Prostate gland (tissue), 2 donors: ENCODE results near the gene ATF7IP. TPM values are rescaled to one million over a fixed set of nuclear protein-coding genes. Genes with fewer than 3 reads are reported as not detected.

ENCODE experiments used
- DNase-seq: peaks from one replicate; pipeline ENCODE4 v3.0.0-alpha.2; 2019; ENCODE audit warnings: low spot score
- H3K27ac ChIP-seq, 2 donors: fragments of 200-600 bp; sonication (generic); 2 replicates each; pipeline ENCODE4 v1.5.1; 2017 to 2019
- H3K27me3 ChIP-seq: fragments of 200-600 bp; sonication (generic); replicated peaks from 2 replicates; pipeline ENCODE4 v1.5.1; 2019; ENCODE audit not compliant: insufficient read depth
- H3K36me3 ChIP-seq, 2 donors: fragments of 200-600 bp; sonication (generic); 1 replicate in 1 of 2; 2 replicates in 1 of 2; pipeline versions ENCODE4 v1.5.1 to v1.8.1; 2017 to 2019
- H3K4me1 ChIP-seq: fragments of 200-600 bp; sonication (generic); replicated peaks from 2 replicates; pipeline ENCODE4 v1.5.1; 2019
- H3K4me3 ChIP-seq, 2 donors: fragments of 200-600 bp; sonication (generic); 2 replicates each; pipeline ENCODE4 v1.5.1; 2017 to 2019
- H3K9me3 ChIP-seq: fragments of 200-600 bp; sonication (generic); 2 replicates; pipeline ENCODE4 v1.5.1; 2017
- POLR2A ChIP-seq: fragments of 450-650 bp; IDR thresholded peaks from one replicate; pipeline ENCODE4 v1.6.1; 2016; ENCODE audit warnings: antibody characterized with exemption, mild to moderate bottlenecking
- POLR2AphosphoS5 ChIP-seq: sonication (generic); formaldehyde crosslinking; IDR thresholded peaks from one replicate; pipeline ENCODE4 v1.6.1; 2017; ENCODE audit warnings: antibody characterized with exemption
- WGBS: methylation state at CpG from one replicate; pipeline ENCODE4 v1.1.5; 2018; 5-methylcytosine and 5-hydroxymethylcytosine counted together
- intact Hi-C: fragments of 100-400 bp; cut with DNase I; formaldehyde crosslinking; loops from one replicate; pipeline ENCODE4 v1.14.2; 2022
- total RNA-seq, 2 donors: library from RNA; depleted of rRNA; stranded (reverse); fragments of >200 nt; gene quantifications; one replicate each; pipeline ENCODE4 v1.1.0, GENCODE V29; 2016
- TF ChIP-seq, protein P1 (sequence below), 4 experiments: fragments of 200-600 bp in 2 of 4; fragments of 450-650 bp in 2 of 4; sonication (generic) in 2 of 4; IDR thresholded peaks; 1 replicate in 3 of 4; 2 replicates in 1 of 4; pipeline ENCODE4 v1.5.1; 2016 to 2019; ENCODE audit warnings: antibody characterized with exemption in 4 of 4, mild to moderate bottlenecking in 2 of 4, moderate library complexity in 2 of 4

The ATF7IP gene
- total RNA-seq, 2 donors from 2014 or later, result 47.1 to 49.9 TPM

DNA sequence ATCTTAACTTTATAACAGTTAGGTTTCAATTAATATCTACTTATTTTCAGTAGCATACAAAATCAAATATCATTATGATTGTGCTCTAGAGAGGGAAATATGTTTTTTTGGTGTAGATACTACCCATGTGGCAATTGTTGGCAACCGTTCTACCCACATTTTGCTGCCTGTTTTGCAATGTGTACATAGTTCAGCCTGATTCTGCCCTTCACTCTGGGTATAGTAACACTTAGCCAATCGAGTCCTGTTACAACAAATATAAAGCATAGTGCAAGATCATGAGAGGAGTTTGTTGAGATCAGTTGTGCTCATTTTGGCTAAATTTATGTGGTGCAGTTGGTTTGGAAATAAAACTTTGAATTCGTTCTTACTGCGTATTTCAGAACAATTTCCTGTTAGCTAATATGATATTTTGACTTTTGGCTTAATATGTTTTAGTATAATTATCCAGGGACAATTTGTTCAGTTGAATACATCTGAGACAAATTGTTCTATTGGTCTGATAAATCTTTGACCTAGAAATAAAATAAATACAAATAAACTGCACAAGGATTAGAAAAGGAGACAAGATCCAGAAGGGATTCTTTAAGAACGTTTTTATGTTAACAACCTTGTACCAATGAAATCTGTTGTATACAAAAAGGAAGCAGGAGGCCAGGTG lies 76.9 kb downstream of the ATF7IP start:
- H3K4me3 ChIP-seq, result no peak overlapping the region
- peak overlapping the region in 1 of 2 donors; percentile 27 for H3K27ac ChIP-seq
- H3K27me3 ChIP-seq, result no peaks in the 10 kb centered on the region
- intact Hi-C loops, result no loop called here
- WGBS, result 61% methylated on average over 5 of the region's 5 CpGs
- H3K4me1 ChIP-seq, result no peaks in the 10 kb centered on the region
- DNase-seq, result no peak
- H3K9me3 ChIP-seq, result no peaks in the 10 kb centered on the region
- TF ChIP-seq POLR2AphosphoS5 (no peak), POLR2A (no peak)
- TF ChIP-seq, protein P1, sequence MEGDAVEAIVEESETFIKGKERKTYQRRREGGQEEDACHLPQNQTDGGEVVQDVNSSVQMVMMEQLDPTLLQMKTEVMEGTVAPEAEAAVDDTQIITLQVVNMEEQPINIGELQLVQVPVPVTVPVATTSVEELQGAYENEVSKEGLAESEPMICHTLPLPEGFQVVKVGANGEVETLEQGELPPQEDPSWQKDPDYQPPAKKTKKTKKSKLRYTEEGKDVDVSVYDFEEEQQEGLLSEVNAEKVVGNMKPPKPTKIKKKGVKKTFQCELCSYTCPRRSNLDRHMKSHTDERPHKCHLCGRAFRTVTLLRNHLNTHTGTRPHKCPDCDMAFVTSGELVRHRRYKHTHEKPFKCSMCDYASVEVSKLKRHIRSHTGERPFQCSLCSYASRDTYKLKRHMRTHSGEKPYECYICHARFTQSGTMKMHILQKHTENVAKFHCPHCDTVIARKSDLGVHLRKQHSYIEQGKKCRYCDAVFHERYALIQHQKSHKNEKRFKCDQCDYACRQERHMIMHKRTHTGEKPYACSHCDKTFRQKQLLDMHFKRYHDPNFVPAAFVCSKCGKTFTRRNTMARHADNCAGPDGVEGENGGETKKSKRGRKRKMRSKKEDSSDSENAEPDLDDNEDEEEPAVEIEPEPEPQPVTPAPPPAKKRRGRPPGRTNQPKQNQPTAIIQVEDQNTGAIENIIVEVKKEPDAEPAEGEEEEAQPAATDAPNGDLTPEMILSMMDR (IDR thresholded peaks at IDR 0.05), result no peak
- H3K36me3 ChIP-seq, result no peaks in the 10 kb centered on the region

DNA sequence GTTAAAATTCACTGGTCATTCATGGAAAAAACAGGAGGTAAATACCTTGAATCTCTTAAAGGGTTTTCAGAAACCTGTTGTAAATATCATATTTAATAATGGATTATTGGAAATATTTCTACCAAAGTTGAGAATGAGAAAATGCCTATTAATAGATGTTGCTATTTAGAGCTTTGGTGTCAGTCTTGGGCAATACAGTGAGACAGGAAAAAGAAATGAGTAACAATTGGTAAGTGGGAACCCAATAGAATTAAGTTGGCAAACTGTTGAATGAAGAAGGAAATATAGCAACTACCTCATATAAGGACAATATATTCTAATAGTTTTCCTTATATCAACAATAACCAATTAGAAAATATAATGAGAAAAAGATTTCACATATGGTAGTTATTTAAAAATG lies 78.0 kb downstream of the ATF7IP start:
- Histone ChIP-seq H3K36me3 (no peaks in the 10 kb centered on the region), H3K27me3 (no peaks in the 10 kb centered on the region), H3K4me1 (no peaks in the 10 kb centered on the region), H3K9me3 (no peaks in the 10 kb centered on the region), H3K4me3 (no peak overlapping the region), H3K27ac (peak overlapping the region in 1 of 2 donors; percentile 17)
- intact Hi-C loops, result no loop called here
- no peak for DNase-seq
- TF ChIP-seq POLR2AphosphoS5, result no peak
- TF ChIP-seq, protein P1 (IDR thresholded peaks at IDR 0.05), result no peak
- no peak for TF ChIP-seq POLR2A

DNA sequence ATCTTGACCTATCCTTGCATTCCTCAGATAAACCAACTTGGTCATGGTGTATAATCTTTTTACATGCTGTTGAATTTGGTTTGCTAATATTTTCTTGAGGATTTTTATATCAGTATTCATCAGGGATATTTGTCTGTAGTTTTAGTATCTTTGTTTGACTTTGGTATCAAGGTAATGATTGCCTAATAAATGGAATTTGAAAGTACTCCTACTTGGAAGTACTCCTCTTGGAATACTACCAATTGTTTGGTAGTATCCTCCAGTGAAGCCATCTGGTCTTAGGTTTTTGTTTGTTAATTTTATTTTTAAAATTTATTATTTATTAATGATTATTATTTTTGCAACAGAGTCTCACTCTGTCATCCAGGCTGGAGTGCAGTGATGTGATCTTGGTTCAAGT lies 85.0 kb downstream of the ATF7IP start:
- intact Hi-C loops, result no loop called here
- Histone ChIP-seq H3K27me3 (no peaks in the 10 kb centered on the region), H3K4me3 (no peak overlapping the region), H3K9me3 (no peaks in the 10 kb centered on the region), H3K4me1 (no peaks in the 10 kb centered on the region), H3K36me3 (peaks cover 0 to 4% of the 10 kb centered on the region in 2 donors), H3K27ac (no peak overlapping the region)
- no peak for TF ChIP-seq POLR2A
- no peak for TF ChIP-seq POLR2AphosphoS5
- TF ChIP-seq, protein P1 (IDR thresholded peaks at IDR 0.05), result no peak
- DNase-seq, result no peak

DNA sequence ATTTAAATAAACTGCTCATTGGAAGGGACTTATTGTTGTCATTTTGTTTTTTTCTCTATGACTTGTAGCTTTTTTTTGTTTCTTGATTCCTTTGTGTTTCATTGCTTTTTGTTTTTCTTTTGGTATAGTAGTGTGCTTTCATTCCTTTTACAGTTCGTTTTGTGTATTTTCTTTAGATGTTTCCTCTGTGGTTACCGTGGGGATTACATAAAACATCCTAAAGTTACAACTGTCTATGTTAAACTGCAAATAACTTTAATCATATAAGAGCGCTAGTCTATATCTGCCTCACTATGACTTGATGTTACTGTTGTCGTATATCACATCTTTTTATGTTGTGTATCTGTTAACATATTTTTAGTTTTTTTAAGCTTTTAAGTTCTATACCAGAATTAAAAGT lies 86.9 kb downstream of the ATF7IP start:
- DNase-seq, result no peak
- intact Hi-C loops, result no loop called here

DNA sequence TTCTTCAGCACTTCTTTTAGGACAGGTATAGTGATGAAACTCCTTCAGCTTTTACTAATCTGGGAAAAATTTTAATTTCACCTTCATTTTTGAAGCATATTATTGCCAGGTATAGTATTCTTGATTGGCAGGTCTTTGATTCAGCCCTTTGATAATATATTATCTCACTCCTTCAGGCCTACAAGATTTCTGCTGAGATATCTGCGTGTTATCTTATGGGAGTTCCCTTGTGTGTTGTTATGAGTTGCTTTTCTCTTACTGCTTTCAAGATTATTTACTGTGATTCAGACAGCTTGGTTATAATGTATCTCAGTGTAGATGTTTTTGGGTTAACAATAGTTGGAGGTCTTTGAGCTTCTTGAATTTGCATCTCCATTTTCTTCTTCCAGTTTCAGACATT lies 87.4 kb downstream of the ATF7IP start:
- H3K4me1 ChIP-seq, result no peaks in the 10 kb centered on the region
- no peaks in the 10 kb centered on the region for H3K9me3 ChIP-seq
- intact Hi-C loops, result no loop called here
- peaks cover 0 to 4% of the 10 kb centered on the region in 2 donors for H3K36me3 ChIP-seq
- no peak for DNase-seq
- no peaks in the 10 kb centered on the region for H3K27me3 ChIP-seq
- TF ChIP-seq, protein P1 (IDR thresholded peaks at IDR 0.05), result no peak
- TF ChIP-seq POLR2A, result no peak
- TF ChIP-seq POLR2AphosphoS5, result no peak
- WGBS, result 81% methylated on average over 1 of the region's 1 CpG
- H3K4me3 ChIP-seq, result no peak overlapping the region
- H3K27ac ChIP-seq, result no peak overlapping the region

More for the DNA sequence above, 86.9 kb downstream of the ATF7IP start:
- Histone ChIP-seq H3K27ac (no peak overlapping the region), H3K27me3 (no peaks in the 10 kb centered on the region), H3K9me3 (no peaks in the 10 kb centered on the region), H3K4me1 (no peaks in the 10 kb centered on the region), H3K36me3 (peaks cover 0 to 4% of the 10 kb centered on the region in 2 donors), H3K4me3 (no peak overlapping the region)
- WGBS, result 74% methylated on average over 4 of the region's 4 CpGs
- TF ChIP-seq, protein P1 (IDR thresholded peaks at IDR 0.05), result no peak
- TF ChIP-seq POLR2A (no peak), POLR2AphosphoS5 (no peak)
